Neutrophil (primary cell): ENCODE results near the gene SYPL2.

Experiments
- H3K27ac ChIP-seq: fragments of 200-600 bp; sonication (generic); 2 replicates; pipeline ENCODE4 v1.5.1; 2016; ENCODE audit warnings: mild to moderate bottlenecking, moderate library complexity
- H3K27me3 ChIP-seq: fragments of 200-600 bp; sonication (generic); 2 replicates; pipeline ENCODE4 v1.6.0; 2016; ENCODE audit warnings: mild to moderate bottlenecking
- H3K36me3 ChIP-seq: fragments of 200-600 bp; sonication (generic); 2 replicates; pipeline ENCODE4 v1.5.1; 2017
- H3K4me1 ChIP-seq, 2 experiments: fragments of 200-600 bp in 1 of 2; sonication (generic) in 1 of 2; 1 replicate in 1 of 2; 2 replicates in 1 of 2; pipeline versions ENCODE4 v1.5.1 to v1.6.1; 2013 to 2016; ENCODE audit warnings: low read depth in 1 of 2, low read length in 1 of 2, mild to moderate bottlenecking in 1 of 2, moderate library complexity in 1 of 2; ENCODE audit not compliant: control insufficient read depth in 1 of 2, insufficient read depth in 1 of 2
- H3K4me3 ChIP-seq, 2 experiments: fragments of 200-600 bp in 1 of 2; sonication (generic) in 1 of 2; 1 replicate in 1 of 2; 2 replicates in 1 of 2; pipeline ENCODE4 v1.5.1; 2013 to 2016; ENCODE audit warnings: low read depth in 1 of 2, low read length in 1 of 2, mild to moderate bottlenecking in 1 of 2, moderate library complexity in 1 of 2
- H3K9me3 ChIP-seq: fragments of 200-600 bp; sonication (generic); 2 replicates; pipeline ENCODE4 v1.5.1; 2016
- CTCF ChIP-seq: fragments of 200-600 bp; sonication (generic); IDR thresholded peaks from 2 replicates; pipeline ENCODE4 v1.5.1; 2016; ENCODE audit warnings: antibody characterized with exemption

SYPL2 gene

GRCh38 chr1:109529881-109530456 lies 63.6 kb downstream of the SYPL2 start:
- peaks cover 9% of the 10 kb centered on the region in 2 experiments for H3K4me1 ChIP-seq
- H3K27ac ChIP-seq: no peak overlapping the region
- no peak for TF ChIP-seq CTCF

GRCh38 chr1:109530457-109531087 lies 64.2 kb downstream of the SYPL2 start:
- no peaks in the 10 kb centered on the region for H3K27me3 ChIP-seq
- no peaks in the 10 kb centered on the region for H3K9me3 ChIP-seq
- H3K4me1 ChIP-seq: peaks cover 9% of the 10 kb centered on the region in 2 experiments
- no peak for TF ChIP-seq CTCF
- H3K36me3 ChIP-seq: no peaks in the 10 kb centered on the region
- no peak overlapping the region for H3K4me3 ChIP-seq
- H3K27ac ChIP-seq: no peak overlapping the region

More at GRCh38 chr1:109529881-109530456, 63.6 kb downstream of the SYPL2 start:
- H3K4me3 ChIP-seq: no peak overlapping the region
- no peaks in the 10 kb centered on the region for H3K9me3 ChIP-seq
- no peaks in the 10 kb centered on the region for H3K36me3 ChIP-seq
- H3K27me3 ChIP-seq: no peaks in the 10 kb centered on the region

- H3K4me1 ChIP-seq: peaks cover 9% of the 10 kb centered on the region in 2 experiments
- H3K36me3 ChIP-seq: no peaks in the 10 kb centered on the region
- H3K27ac ChIP-seq: no peak overlapping the region
- H3K4me3 ChIP-seq: no peak overlapping the region
- H3K27me3 ChIP-seq: no peaks in the 10 kb centered on the region
- H3K9me3 ChIP-seq: no peaks in the 10 kb centered on the region
- no peak for TF ChIP-seq CTCF
These were observed 65.0 kb downstream of the SYPL2 start for GRCh38 chr1:109531380-109531779.
